ENCODE results near the gene DMD.

GRCh38 chrX:31115398-31115797 is 2096.0 kb downstream of the DMD start:
- TF ChIP-seq CTCF (conservative IDR thresholded peaks at IDR 0.05 in 1 of 2, IDR thresholded peaks at IDR 0.05 in 1 of 2; ENCODE audit: low read depth in 1 of 2, low read length in 2 of 2) (no peak), EZH2 (IDR thresholded peaks at IDR 0.05; ENCODE audit: low read length, missing control alignments) (no peak)
